Gastroesophageal sphincter (tissue), 3 donors: ENCODE results near the gene TOLLIP.

Experiments
- EP300 ChIP-seq: sonication (generic); formaldehyde crosslinking; IDR thresholded peaks from one replicate; pipeline ENCODE4 v1.6.1; 2017; ENCODE audit warnings: antibody characterized with exemption, mild to moderate bottlenecking
- POLR2A ChIP-seq, 2 donors: fragments of 450-650 bp; IDR thresholded peaks; one replicate each; pipeline ENCODE4 v1.6.1; 2017; ENCODE audit warnings: antibody characterized with exemption in 2 of 2, mild to moderate bottlenecking in 2 of 2, moderate library complexity in 1 of 2
- POLR2AphosphoS5 ChIP-seq: sonication (generic); formaldehyde crosslinking; IDR thresholded peaks from one replicate; pipeline ENCODE4 v1.6.1; 2017; ENCODE audit warnings: antibody characterized with exemption
- TF ChIP-seq, protein P1 (sequence below), 4 experiments: fragments of 200-600 bp in 2 of 4; fragments of 450-650 bp in 2 of 4; sonication (generic) in 1 of 4; IDR thresholded peaks; one replicate each; pipeline ENCODE4 v1.5.1; 2017 to 2019; ENCODE audit warnings: antibody characterized with exemption in 4 of 4, mild to moderate bottlenecking in 2 of 4, moderate library complexity in 2 of 4

GRCh38 chr11:1254086-1254648 is 55.3 kb downstream of the TOLLIP start:
- no peak for TF ChIP-seq POLR2A (IDR thresholded peaks at IDR 0.05)
- TF ChIP-seq, protein P1, sequence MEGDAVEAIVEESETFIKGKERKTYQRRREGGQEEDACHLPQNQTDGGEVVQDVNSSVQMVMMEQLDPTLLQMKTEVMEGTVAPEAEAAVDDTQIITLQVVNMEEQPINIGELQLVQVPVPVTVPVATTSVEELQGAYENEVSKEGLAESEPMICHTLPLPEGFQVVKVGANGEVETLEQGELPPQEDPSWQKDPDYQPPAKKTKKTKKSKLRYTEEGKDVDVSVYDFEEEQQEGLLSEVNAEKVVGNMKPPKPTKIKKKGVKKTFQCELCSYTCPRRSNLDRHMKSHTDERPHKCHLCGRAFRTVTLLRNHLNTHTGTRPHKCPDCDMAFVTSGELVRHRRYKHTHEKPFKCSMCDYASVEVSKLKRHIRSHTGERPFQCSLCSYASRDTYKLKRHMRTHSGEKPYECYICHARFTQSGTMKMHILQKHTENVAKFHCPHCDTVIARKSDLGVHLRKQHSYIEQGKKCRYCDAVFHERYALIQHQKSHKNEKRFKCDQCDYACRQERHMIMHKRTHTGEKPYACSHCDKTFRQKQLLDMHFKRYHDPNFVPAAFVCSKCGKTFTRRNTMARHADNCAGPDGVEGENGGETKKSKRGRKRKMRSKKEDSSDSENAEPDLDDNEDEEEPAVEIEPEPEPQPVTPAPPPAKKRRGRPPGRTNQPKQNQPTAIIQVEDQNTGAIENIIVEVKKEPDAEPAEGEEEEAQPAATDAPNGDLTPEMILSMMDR (IDR thresholded peaks at IDR 0.05), result no peak
- no peak for TF ChIP-seq EP300
- TF ChIP-seq POLR2AphosphoS5, result no peak
